Epithelial cell of umbilical artery (primary cell): ENCODE results near the gene IFNGR1. TPM values are rescaled to one million over a fixed set of nuclear protein-coding genes. Genes with fewer than 3 reads are reported as not detected.

ENCODE experiments used
- total RNA-seq: library from RNA; depleted of rRNA; stranded (reverse); fragments of >200 nt; gene quantifications from 2 replicates; pipeline ENCODE4 v1.2.3, GENCODE V29; 2014

Gene IFNGR1
- total RNA-seq = 71.5 and 125 TPM in 2 replicates

GRCh38 chr6:137218917-137219663, at the start of gene IFNGR1:
Gene IFNGR1, minus strand, starts transcription at chr6:137219385. Its CDS starts 58 bp downstream, at chr6:137219327.

GRCh38 chr6:137173501-137173900, 45.7 kb downstream of the IFNGR1 start, which contains the start of gene IL22RA2:
Gene IL22RA2, minus strand, starts transcription at chr6:137173644. Its CDS starts 11,895 bp downstream, at chr6:137161749.

Other genes with a start within 250 kb of the IFNGR1 start
- not detected in 2 replicates for gene IL20RA, start 174.4 kb downstream of the IFNGR1 start, total RNA-seq
- not detected in 2 replicates for gene IL22RA2, start 45.7 kb downstream of the IFNGR1 start, total RNA-seq